HG02884 (cell line): ENCODE data around the gene CGB3.
"Not testable (repeated sequence)": the region's sequence is repeated elsewhere in the genome, so short reads cannot be mapped to it uniquely, and the experiment has no call there.

Experiments used
- ATAC-seq: cut with Tn5 transposase; IDR thresholded peaks from one replicate; pipeline ENCODE4 v1.9.1; 2021; ENCODE audit warnings: mild to moderate bottlenecking, moderate library complexity; ENCODE audit not compliant: unreplicated experiment

Gene CGB3

GRCh38 chr19:49024233-49024632 lies at the start of gene CGB3:
Gene CGB3 (minus strand): TSS chr19:49024333. CDS start chr19:49023971, 362 bp downstream.
- not testable (repeated sequence) for ATAC-seq

DNA sequence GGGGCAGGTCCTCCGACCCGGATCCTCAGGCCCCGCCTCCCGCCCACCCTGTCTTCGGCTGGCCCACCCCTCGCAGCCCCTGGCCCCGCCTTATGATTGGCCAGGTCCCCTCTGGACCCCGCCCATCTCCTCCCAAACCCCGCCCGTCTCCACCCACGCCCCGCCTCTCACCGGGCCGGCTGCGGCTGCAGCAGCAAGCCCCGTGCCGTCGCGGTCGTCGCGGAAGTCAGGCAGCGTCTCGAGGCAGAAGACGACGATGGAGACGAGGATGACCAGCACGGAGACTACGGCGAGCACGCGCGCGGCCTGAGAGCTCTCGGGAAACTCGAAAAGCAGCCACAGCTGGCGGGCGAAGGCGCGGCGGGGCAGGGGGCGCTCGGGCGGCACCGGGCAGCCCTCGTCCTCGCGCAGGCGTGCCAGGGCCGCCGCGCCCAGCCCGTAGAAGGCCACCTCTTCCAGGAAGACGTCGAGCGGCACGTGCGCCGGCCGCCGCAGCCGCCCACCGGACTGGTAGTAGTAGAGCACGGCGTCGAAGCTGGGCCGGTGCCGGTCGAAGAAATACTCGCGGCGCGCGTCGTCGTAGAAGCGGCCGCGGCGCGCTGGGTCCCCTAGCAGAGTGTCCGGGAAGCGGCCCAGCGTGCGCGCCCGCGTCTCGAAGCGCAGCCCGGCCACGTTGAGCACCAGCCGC lies 47.9 kb upstream of the CGB3 start:
- ATAC-seq = no peak

DNA sequence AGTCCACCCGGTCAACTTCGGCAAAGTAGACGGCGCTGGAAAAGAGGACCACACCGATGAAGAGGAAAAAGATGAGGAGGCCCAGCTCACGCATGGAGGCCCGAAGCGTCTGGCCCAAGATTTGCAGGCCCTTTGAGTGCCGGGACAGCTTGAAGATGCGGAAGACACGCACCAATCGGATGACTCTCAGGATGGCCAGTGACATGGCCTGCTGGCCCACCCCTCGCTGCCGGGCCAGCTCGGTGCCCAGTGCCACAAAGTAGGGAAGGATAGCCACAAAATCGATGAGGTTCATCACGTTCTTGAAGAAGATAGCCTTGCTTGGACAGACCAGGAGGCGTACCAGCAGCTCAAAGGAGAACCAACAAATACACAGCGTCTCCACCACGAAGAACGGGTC lies 46.3 kb upstream of the CGB3 start:
- ATAC-seq = no peak

GRCh38 chr19:49069026-49069425 lies 44.9 kb upstream of the CGB3 start:
- no peak for ATAC-seq

GRCh38 chr19:49067554-49067953 lies 43.4 kb upstream of the CGB3 start:
- ATAC-seq = no peak

DNA sequence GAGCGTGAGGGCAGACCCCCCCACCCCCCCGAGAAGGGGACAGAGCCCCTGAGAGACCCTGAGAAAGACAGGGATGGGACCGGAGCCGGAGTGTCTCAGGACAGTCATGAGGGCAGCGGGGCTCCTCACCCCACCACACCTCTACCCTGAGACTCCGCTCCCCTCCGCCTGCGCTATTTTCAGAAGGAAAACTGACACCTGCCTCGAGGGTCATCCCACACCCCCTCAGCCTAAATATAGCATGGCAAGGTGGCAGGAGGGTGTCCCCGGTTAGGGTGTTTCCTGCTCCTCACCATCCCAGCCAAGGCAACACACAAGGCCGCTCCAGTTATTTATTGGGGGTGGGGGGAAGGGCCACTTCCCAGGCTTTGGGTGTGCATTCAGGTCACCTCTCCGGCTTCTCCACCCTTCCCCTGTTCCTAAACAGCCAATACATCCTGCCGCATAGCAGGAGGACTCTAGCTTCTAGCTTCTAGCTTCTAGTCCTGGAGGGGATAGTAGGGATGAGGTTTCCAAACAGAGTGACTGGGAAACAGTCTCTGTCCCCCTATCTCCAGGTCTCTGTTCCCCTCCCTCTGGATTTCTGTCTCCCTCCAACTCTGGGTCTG lies 41.9 kb upstream of the CGB3 start:
- no peak for ATAC-seq

DNA sequence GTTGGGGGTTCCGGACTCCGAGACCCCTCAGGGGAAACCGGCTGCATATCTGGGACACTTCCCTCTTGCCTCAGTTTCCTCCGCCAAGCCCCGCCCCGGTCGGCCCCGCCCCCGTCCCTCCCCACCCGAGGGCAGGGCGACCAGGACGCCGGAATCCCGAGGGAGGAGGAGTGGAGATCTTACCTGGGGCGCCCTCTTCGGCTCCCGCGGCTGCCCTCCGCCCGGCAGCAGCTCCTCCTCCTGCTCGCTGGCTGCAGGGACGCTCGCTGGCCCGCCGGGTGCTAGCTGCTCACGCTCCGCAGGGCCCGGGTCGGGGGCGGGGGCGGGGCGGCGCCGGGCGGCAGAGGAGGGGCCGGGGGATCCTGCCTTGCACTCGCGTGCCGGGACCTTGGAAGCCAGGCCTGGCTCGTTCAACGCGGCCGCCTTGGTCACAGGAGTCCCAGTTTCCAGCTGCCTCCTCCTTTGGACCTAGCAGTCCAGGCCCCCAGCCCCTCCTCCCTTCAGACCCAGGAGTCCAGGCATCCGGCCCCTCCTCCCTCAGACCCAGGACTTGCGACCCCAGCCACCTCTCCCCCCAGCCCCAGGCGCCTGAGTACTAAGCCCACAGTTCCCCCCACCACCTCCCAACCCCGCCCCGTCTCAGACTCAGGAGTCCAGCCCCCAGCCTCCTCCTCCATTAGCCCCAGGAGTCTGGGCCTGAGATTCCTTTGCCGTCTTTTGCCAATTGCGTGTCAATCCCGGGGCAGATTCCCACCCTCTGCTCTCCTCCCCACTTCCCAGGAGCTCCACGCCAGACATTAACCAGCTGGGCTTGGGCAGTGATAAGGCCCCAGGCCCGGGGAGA lies 40.9 kb upstream of the CGB3 start, which contains the start of gene NTF4:
Gene NTF4, minus strand, starts transcription at position 51 of the 844 bp plus-strand sequence. CDS start 2,821 bp downstream, outside the sequence.
- no peak for ATAC-seq

GRCh38 chr19:49064029-49064629 lies 40.0 kb upstream of the CGB3 start:
- no peak for ATAC-seq

GRCh38 chr19:49061445-49061844 lies 37.3 kb upstream of the CGB3 start:
- no peak for ATAC-seq

DNA sequence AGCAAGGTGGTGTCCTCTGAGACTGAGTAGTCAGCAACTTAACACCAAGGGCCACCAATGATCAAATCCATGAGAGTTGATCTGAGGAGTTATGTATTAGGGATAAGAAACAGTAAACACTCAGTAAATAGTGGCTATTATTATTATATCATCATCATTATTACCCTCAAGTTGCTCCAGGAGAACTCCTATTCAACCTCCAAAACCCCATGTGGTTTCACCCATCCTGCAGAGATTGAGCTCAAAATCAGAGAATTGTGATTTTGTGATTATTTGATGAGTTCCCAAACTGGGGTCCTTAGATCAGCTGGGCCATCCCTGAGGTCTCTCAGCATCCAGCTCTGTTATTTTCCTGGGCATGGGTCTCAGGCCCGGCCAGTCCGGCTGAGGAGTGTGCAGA lies 36.9 kb upstream of the CGB3 start:
- no peak for ATAC-seq

GRCh38 chr19:49059053-49059452 lies 34.9 kb upstream of the CGB3 start:
- no peak for ATAC-seq

DNA sequence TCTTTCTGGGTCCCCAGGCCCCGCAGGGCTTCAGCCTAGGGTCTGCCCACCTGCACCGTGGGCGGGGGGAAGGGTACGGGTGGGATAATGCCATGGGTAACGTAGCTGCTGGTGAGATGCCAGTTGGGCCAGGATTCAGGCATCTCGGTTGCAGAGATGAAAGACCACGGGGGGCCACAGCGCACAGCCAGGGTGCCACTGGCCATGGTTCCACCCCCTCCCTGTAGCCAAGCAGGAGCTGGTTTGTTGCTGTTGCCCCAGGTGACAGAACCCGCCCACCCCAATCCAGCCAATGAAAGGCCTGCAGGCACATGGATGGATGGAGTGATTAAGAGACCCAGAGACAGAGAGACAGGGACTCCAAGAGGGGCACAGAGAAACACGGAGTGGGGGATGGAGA lies 34.4 kb upstream of the CGB3 start:
- ATAC-seq = no peak

DNA sequence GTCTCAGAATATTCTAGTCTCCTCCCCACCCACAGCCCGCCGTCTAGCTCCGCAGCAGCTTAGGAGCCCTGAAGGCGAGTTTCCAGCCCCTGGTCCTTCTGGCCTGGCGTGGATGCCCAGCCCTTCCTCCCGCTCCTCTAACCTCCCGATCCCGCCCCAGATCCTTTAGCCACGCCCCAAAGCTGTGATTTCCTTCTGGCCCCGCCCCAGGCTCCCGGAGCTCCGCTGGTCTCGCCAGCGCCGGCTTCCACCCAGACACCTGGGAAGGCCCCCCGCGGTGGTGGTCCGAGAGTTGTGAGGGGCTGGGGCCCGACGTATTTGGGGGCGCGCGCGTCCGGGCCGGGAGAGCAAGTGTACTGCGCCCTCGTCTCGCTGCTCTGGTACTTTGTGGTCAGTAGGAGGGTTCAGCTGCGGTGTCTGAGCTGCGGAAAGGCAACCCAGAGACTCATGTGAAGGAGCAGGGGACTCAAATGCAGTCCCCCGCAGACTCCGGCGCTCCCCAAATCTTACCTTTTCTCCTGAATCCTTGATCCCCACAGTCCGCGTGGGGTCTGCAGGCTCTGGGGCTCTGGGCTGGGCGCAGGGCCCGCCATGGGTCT lies 33.6 kb upstream of the CGB3 start, which contains the start of gene CGB7:
Gene CGB7, minus strand, starts transcription at position 114 of the 599 bp plus-strand sequence. CDS start 2,374 bp downstream, outside the sequence.
- ATAC-seq = no peak

GRCh38 chr19:49056902-49057596 lies 32.9 kb upstream of the CGB3 start:
- not testable (repeated sequence) for ATAC-seq

DNA sequence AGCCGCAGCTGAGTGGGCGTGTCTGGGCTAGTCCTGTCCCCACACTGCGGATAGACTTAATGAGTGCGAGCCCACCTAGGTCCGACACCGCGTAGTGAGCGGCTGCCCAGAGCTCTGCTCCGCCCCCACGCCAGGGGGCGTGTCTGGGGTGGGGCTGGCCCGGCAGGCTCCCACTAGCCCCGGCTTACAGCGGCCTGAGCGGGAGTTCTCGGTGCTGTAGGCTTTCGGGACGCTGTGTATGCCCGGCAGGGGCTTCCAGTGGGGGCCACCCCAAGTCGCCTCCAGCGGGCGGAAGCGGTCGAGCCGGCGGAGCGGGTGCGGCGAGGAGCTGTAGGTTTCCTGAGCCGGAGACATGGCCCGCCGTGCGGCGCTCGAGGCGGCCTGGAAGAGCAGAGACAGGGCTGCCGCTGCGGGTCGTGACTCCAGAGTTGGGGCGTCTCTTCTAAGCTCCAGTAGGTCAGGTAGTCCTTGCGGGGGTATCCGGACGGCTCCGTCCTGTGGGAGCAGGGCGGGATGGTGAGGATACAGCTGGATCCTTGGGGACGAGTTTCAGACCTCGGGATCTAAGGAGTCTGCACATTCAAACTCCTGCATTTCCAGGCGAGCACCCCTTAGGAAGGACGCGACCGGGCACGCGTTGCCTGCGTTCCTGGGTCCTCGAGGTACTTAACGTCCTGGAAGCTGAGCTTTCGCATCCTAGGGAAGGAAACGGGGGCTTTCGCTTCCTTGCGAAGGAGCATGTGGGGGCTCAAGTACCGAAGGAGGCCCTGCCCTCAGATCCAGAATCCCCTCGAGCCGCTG lies 32.2 kb upstream of the CGB3 start:
- no peak for ATAC-seq

DNA sequence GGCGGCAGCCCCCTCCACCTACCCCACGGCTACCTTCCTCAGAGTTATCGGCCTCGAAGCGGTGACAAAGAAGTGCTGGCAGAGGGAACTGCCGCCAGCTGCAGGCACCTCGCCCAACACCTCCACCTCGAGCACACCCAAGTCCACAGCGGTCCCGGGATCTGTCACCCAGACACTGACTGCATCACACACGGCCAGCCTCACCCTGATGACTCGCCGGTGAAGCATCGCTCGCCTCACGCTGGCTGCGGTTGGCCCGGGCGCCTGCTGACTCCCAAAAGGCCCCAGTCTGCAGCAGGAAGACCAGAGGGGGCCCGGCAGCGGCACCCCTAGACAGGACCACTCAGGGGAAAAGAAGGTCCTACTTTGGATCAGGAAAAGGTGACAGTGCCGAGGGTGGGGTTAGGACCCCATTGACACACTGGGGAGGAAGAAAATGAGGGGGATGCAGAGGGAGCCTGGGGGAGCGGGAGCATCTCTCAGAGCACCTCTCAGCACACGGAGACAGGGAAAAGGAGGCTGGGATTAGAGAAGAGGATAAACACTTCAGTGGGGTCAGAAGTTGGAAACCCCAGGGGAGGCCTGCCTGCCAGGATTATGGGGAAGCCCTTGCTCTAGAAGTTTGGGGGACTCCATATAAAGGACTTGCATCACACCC lies 26.4 kb upstream of the CGB3 start:
- not testable (repeated sequence) for ATAC-seq

DNA sequence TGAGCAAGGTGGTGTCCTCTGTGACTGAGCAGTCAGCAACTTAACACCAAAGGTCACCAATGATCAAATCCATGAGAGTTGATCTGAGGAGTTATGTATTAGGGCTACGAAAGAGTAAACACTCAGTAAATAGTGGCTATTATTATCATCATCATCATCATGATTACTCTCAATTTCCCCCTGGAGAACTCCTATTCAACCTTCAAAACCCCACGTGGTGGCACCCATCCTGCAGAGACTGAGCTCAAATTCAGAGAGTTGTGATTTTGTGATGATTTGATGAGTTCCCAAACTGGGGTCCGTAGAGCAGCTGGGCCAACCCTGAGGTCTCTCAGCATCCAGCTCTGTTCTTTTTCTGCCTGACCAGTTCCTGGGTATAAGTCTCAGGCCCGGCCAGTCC lies 25.7 kb upstream of the CGB3 start:
- ATAC-seq = not testable (repeated sequence)

DNA sequence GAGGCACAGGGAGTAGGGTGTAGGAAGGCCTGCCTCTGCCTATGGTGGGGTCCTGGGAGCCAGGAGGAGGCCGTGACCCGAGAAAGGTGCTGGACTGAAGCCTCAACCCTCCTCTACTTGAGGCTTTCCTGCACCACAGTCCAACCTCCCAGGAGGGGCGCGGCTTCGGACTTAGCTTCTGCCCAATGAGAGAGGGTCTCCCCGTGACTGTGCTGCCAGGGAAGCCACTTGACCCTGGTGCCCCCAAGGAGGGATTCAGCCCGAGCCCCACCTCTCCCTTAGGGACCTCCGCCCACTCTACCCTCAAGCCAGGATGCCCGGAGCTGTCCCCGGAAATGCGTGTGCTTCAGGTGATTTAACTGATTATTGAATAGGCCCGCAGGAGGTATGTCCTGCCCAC lies 24.9 kb upstream of the CGB3 start, which contains the start of gene CGB8:
Gene CGB8, minus strand, starts transcription at position 101 of the 400 bp plus-strand sequence. CDS start 372 bp downstream, outside the sequence.
- not testable (repeated sequence) for ATAC-seq

GRCh38 chr19:49043548-49043947 lies 19.4 kb upstream of the CGB3 start, which contains the start of gene CGB5:
Gene CGB5 (plus strand): TSS chr19:49043848. CDS start chr19:49044210, 362 bp downstream.
- ATAC-seq = not testable (repeated sequence)
